Lower leg skin (tissue), 3 donors: ENCODE results near the gene CHPF2.

Experiments
- POLR2A ChIP-seq, 2 donors: fragments of 450-650 bp; IDR thresholded peaks; one replicate each; pipeline ENCODE4 v1.6.1; 2016 to 2017; ENCODE audit warnings: antibody characterized with exemption in 2 of 2, mild to moderate bottlenecking in 1 of 2, moderate library complexity in 1 of 2
- TF ChIP-seq, protein P1 (sequence below), 3 donors: fragments of 450-650 bp; IDR thresholded peaks; one replicate each; pipeline ENCODE4 v1.5.1; 2016; ENCODE audit warnings: antibody characterized with exemption in 3 of 3, mild to moderate bottlenecking in 3 of 3, moderate library complexity in 2 of 3

DNA sequence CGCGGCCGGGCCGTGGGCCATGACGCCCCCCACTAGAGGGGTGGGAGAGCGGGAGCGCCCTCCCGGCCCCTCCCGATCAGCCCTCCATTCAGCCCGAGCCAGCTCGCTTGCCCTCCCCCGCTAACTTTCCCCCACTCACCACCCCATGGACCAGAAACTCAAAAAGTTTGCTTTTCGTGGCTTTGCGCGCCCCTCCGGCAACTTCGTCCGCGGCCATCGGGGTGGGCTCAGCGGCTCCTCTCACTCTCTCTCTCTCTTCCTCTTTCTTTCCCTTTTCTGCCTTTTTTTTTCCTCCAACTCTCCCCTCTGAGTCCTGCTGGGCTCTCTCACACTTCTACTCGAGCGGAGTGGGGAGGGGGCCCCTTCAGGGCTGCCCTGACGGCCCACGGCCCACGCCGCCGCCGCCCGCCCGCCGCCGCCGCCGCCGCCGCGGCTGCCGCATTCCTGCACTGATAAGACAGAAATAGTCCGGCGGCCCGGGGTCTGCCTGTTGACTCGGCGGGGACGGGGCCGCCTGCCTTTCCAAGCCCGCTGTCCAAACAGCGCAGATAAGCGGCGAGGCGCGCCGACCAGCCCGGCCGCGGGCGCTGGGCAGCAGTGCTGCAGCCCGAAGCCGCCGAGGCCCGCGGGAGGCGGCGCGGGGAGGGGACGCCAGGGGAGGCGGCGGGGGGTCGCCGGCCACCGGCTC, 16.2 kb downstream of the CHPF2 start, which contains the start of gene SMARCD3:
- TF ChIP-seq, protein P1, sequence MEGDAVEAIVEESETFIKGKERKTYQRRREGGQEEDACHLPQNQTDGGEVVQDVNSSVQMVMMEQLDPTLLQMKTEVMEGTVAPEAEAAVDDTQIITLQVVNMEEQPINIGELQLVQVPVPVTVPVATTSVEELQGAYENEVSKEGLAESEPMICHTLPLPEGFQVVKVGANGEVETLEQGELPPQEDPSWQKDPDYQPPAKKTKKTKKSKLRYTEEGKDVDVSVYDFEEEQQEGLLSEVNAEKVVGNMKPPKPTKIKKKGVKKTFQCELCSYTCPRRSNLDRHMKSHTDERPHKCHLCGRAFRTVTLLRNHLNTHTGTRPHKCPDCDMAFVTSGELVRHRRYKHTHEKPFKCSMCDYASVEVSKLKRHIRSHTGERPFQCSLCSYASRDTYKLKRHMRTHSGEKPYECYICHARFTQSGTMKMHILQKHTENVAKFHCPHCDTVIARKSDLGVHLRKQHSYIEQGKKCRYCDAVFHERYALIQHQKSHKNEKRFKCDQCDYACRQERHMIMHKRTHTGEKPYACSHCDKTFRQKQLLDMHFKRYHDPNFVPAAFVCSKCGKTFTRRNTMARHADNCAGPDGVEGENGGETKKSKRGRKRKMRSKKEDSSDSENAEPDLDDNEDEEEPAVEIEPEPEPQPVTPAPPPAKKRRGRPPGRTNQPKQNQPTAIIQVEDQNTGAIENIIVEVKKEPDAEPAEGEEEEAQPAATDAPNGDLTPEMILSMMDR (IDR thresholded peaks at IDR 0.05) = no peak
- no peak for TF ChIP-seq POLR2A (IDR thresholded peaks at IDR 0.05)
